ENCODE data around the gene TSC22D1.

- TF ChIP-seq CTCF (IDR thresholded peaks at IDR 0.05 in 4 of 5, conservative IDR thresholded peaks at IDR 0.05 in 1 of 5) (no peak), POLR2A (IDR thresholded peaks at IDR 0.05) (no peak)
These were observed 159.4 kb downstream of the TSC22D1 start for GRCh38 chr13:44416744-44417143.

Measured in gastrocnemius medialis (tissue), 4 donors.